ENCODE measurements around the gene OVOL1.
"Not testable (repeated sequence)": the region's sequence is repeated elsewhere in the genome, so short reads cannot be mapped to it uniquely, and the experiment has no call there.

The OVOL1 gene

DNA sequence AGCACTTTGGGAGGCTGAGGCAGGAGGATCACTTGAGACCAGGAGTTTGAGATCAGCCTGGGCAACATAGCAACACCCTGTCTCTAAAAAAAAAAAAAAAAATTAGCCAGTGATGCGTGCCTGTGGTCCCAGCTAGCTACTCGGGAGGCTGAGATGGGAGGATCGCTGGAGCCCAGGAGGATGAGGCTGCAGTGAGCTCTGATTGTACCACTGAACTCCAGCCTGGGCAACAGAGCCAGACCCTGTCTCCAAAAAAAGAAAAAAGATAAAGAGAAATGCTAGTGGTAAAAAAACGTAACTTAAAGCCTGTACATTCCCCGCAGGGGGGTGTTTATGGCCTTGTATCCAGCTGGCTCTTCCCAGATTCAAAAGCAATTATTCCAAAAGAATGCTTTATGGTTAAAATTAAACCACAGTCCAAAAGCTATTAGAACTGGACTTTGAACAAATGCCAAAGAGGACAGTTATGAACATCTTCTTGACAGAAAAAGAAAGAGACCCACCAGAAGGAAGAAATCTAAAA lies 30.5 kb downstream of the OVOL1 start:
- no peak for DNase-seq

DNA sequence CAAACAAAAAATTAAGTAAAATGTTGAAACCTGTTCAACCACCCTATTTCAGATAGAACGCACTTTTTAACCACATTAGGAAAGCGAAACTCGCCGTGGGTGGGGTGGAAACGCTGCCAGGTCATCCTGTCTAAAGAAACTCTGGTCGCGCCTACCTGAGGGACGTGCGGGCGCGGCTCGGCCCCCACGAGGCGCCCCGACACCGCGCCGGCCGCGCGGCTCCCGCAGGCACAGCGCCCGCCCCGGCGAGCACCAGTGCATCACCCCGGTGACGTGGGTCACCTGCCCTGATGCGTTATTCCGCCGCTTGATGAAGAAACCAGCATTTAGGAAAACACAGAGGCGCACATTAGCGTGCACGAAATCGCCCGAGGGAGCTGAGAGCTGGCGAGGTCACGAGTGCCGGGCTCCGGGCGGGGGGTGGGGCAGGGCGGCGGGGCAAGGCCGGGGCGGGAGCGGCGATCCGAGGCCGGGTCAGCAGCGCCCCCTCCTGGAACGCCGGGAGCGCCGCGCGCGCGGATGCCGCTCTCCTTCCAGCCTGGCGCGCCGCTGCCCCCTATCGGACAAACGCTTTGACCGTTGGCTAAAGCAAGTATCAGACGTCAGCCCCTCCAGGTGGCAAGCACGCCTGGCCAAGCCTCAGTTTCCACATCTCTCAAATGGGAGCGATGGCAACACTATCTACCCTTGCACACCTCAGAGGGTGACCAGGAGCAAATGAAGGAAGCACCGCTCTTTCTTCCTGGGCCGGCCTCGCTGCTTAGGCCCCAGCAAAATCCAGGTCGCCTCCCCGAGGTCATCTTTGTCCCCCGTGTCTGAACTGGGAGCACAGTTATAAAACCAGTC lies 31.2 kb downstream of the OVOL1 start:
- peak; percentile 91 for DNase-seq

DNA sequence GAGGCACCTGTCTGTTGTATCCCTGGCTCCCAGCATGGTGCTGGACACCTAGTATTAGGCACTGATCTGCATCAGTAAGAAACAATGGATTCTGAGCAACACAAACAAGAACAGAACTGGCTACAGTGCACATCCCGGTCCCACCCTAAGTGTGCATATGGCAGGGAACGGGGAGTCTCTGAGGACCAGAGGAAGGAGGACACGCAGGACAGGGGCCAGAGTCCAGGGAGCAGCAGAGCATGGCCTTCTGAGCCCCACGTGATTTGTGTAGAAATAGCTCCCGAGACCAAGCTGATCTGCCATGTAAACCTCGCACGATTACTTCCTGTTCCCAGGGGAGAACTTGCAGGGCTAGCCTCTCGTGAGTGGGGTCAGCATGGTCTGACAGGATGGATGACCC lies 34.2 kb downstream of the OVOL1 start:
- DNase-seq, result no peak

DNA sequence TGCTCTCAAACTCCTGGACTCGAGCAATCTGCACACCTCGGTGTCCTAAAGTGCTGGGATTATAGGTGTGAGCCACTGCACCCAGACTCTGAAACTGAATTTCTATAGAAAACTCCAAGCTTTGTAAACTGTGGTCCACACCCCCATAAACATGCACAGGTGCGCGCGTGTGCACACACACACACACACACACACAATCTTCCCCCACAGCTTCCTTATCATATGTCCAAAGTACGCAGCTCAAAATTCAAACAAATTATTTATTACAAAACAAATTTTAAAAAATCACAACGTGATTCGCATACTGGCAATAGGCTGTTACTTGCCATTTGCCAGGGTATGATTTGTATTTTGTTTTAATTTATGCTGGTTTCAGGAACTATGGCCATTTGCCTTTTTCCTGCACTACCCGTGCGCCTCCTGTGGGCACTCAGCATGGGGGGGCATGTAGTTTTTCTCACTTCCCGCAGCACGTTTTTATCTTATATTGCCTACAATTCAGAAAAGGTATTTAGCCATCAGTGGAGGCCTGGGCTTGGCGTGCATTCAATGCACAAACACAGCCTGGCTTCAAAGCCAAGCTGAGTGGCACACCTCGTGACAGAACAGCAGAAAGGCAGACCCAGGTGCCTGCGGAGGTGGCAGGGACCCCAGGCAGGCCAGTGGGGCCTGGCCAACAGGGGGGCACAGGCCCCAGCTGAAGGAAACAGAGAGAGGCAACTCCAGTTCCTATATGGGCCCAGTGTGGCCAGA lies 36.1 kb downstream of the OVOL1 start:
- no peak for DNase-seq

DNA sequence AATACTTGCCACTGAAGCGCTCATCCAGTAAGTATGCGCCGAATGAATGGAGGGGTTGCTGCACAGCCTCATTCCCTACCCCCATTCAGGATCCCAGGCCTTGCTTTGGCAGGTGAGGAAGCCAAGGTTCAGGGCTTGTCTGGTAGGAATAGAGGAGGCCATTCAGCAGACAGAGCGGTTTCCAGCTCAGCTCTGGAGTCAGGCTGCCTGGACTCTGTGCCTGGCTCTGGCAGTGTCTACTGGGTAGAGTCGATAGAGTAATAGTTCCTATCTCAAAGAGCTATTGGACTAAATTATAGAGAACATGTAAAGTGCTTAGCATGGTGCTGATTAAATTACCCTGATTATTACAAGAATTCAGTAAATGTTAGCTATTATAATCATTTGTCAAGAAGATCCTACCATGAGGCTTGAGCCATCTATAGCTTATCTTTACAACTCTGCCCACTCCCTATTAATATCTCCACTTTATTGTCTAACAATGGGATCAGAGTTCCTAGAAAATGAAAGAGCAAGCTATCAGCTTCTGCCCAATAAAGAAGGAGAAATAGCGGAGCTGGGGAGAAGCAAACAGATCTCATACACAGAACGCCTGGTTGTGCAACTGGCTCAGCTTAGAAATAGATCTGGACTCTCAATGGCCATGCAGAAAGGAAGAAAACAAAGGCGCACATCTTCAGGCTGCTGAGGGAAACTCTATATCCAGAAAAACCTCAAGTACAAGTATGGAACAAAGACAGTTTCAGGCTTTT lies 40.3 kb downstream of the OVOL1 start:
- no peak for DNase-seq

DNA sequence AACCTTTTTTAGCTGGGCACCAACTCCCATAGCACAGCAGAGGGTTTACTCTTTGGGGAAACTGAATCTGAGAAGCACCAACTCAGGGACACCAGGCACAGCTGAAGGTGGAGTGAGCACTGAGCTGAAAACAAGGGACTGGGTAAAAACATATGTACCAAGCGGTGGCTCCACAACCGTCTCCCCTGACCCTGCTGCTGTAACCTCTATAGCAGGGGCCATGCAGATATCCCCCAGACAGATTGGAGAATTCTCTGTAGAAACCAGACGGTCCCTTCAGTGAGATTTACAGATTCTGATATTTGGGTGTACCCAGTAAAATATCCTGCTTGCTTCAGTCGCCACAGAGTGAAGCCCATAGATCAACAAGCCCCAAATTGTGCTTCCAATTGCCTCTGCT lies 42.6 kb downstream of the OVOL1 start:
- DNase-seq, result no peak

DNA sequence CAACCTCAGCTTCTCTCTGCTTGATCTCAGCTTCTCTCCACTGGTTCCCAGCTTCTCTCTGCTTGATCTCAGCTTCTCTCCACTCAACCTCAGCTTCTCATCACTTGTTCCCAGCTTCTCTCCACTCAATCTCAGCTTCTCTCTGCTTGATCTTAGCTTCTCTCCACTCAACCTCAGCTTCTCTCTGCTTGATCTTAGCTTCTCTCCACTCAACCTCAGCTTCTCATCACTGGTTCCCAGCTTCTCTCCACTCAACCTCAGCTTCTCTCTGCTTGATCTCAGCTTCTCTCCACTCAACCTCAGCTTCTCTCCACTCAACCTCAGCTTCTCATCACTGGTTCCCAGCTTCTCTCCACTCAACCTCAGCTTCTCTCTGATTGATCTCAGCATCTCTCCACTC lies 45.4 kb downstream of the OVOL1 start:
- DNase-seq, result not testable (repeated sequence)

DNA sequence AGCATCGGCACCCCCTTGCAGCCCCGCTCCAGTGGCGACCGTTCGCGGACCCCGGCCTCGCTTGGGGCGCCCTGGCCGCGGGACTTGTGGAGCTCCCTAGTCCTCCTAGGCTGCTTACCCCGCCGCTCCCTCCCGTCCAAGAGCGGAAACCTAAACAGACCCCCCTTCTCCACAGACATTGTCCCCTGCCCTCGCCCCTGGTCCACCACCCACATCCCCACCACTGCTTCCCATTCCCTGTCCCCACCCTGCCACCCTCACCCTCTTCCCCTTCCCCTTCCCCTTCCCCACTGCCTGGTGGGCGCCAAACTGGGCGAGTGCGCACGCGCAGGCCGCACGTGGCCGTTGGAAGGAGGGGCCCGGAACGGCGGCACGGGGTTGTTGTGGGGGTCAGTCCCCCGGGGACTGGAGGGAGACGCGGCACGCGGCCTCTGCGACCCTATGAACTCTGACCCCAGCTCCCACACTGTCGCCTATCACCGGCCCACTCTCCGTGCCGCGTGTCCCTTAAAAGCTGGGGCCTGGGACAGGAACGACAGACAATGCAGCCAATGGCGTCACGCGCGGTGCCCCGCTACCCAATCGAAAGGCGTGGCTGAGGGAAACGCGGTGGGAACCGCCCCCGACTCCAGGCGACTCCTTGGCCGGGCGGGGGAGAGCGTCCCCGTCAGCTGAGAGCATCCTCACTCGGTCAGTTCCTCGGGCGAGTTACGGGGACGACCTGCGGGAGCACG lies 46.6 kb downstream of the OVOL1 start, which contains the start of gene SNX32:
Gene SNX32 (plus strand): TSS at position 667 of the 734 bp plus-strand sequence. CDS start 103 bp downstream, outside the sequence.
- peak; percentile 81 for DNase-seq

DNA sequence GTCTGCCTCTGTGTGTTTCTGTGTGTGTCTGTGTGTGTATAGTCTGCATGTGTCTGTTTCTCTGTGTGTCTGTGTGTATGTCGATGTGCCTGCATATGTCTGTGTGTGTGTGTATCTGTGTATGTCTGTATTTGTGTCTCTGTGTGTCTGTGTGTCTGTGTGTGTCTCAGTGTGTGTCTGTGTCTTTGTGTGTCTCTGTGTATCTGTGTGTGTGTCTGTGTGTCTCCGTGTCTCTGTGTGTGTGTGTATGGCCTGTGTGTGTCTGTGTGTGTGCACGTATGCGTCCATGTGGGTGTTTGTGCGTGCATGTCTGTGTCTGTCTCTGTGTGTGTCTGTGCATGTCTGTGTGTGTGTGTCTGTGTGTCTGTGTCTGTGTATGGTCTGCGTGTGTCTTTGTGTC lies 47.3 kb downstream of the OVOL1 start:
- no peak for DNase-seq

DNA sequence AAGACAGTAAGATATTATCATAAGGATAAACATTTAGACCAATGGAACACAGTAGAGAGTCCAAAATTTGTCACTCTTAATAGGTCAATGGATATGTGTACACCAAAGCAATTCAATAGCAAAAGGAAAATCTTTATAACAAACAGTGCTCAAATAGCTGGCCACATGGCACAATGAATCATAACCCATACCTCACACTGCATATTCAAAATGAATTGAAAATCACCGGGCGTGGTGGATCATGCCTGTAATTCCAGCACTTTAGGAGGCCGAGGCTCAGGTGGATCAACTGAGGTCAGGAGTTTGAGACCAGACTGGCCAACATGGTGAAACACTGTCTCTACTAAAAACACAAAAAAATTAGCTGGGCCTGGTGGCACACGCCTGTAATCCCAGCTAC lies 55.3 kb downstream of the OVOL1 start:
- no peak for DNase-seq

DNA sequence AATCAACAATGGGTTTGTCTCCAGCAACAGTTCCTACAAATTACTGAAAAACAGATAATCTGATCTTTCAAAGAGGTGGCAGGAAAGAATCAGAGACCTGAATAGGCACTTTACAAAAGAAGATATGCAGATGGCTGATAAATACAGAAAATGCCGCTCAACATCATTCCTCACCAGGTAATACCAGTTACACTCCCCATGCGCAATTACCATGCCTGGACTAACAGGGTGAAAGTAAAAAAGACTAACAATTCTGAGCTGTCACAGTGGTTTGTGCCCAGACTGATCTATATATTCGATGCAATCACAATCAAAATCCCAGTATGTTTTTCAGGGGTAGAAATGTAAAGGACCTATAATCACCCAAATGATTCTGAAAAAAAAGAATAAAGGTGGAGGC lies 56.9 kb downstream of the OVOL1 start:
- DNase-seq, result no peak

DNA sequence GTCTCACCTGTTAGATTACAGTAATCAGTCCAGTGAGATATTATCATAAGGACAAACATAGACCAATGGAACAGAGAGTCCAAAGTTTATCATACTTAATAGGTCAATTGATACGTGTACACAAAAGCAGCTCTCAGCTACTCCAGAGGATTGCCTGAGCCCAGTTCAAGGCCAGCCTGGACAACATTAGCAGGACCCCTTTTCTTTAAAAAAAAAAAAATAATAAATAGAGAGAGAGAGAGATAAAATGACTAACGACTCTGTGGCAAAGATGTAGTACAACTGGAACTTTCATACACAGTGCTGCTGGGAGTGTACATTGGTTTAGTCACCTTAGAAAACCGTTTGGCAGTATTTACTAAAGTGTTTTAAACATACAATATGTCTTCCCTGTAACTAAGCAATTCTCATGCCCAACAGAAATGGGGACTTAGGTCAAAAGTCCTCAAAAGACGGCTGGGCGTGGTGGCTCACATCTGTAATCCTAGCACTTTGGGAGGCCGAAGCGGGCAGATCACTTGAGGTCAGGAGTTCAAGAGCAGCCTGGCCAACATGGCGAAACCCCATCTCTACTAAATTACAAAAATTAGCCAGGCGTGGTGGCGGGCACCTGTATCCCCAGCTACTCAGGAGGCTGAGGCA lies 57.5 kb downstream of the OVOL1 start:
- DNase-seq, result no peak

All from T1000 (cell line).